Lower lobe of right lung (tissue), 2 donors: ENCODE data around the gene FASN. TPM values are rescaled to one million over a fixed set of nuclear protein-coding genes. Genes with fewer than 3 reads are reported as not detected.

Experiments
- ATAC-seq, 2 donors: fragments of 200-7000 bp; cut with Tn5 transposase; one replicate each; pipeline ENCODE4 v1.9.1; 2020 to 2022; ENCODE audit warnings: mild to moderate bottlenecking in 2 of 2, moderate library complexity in 2 of 2
- DNase-seq: peaks from one replicate; pipeline ENCODE4 v3.0.0-alpha.2; 2020
- H3K27ac ChIP-seq: fragments of 200-600 bp; one replicate; pipeline ENCODE4 v1.8.0; 2022
- H3K27me3 ChIP-seq: fragments of 200-600 bp; one replicate; pipeline ENCODE4 v1.8.0; 2022; ENCODE audit warnings: low read depth
- H3K36me3 ChIP-seq: fragments of 200-600 bp; one replicate; pipeline ENCODE4 v1.8.0; 2022; ENCODE audit warnings: mild to moderate bottlenecking
- H3K4me1 ChIP-seq: fragments of 200-600 bp; one replicate; pipeline ENCODE4 v1.8.0; 2022
- H3K4me3 ChIP-seq: fragments of 200-600 bp; one replicate; pipeline ENCODE4 v1.8.0; 2022; ENCODE audit warnings: mild to moderate bottlenecking
- H3K9me3 ChIP-seq: fragments of 200-600 bp; one replicate; pipeline ENCODE4 v1.8.0; 2022
- CTCF ChIP-seq: fragments of 200-600 bp; IDR thresholded peaks from one replicate; pipeline ENCODE4 v1.8.0; 2022; ENCODE audit warnings: antibody characterized with exemption, mild to moderate bottlenecking
- intact Hi-C: fragments of 100-400 bp; cut with DNase I; formaldehyde crosslinking; loops from one replicate; pipeline ENCODE4 v1.11.0; 2022
- total RNA-seq: library from RNA; stranded (reverse); fragmentation: NEBNext Ultra II Directional; extraction: Animal tissue kit (Norgen Biotek cat#: 25700); gene quantifications from one replicate; pipeline ENCODE4 v1.2.1, GENCODE V29; 2021
- donor health status: DM: no; HTN: yes; CAD: no; lungs with severe emphysema.

FASN gene
- total RNA-seq, 1 donor from 2014 or later: 302 TPM

- no peak for TF ChIP-seq CTCF
- no peak for ATAC-seq
Measured at GRCh38 chr17:82083533-82084359, 14.3 kb downstream of the FASN start.

GRCh38 chr17:82083009-82083408, 15.0 kb downstream of the FASN start:
- no peak overlapping the region for H3K27ac ChIP-seq
- H3K36me3 ChIP-seq: peaks cover 96% of the 10 kb centered on the region
- no peaks in the 10 kb centered on the region for H3K4me1 ChIP-seq
- no peak overlapping the region for H3K4me3 ChIP-seq
- H3K9me3 ChIP-seq: no peaks in the 10 kb centered on the region
- H3K27me3 ChIP-seq: no peaks in the 10 kb centered on the region
- intact Hi-C loops: no loop called here
- no peak for TF ChIP-seq CTCF
- no peak for ATAC-seq
- no peak for DNase-seq

More at GRCh38 chr17:82083533-82084359, 14.3 kb downstream of the FASN start:
- Histone ChIP-seq H3K9me3 (no peaks in the 10 kb centered on the region), H3K4me1 (no peaks in the 10 kb centered on the region), H3K36me3 (peaks cover 100% of the 10 kb centered on the region), H3K4me3 (no peak overlapping the region), H3K27ac (no peak overlapping the region), H3K27me3 (no peaks in the 10 kb centered on the region)
- no peak for DNase-seq
- intact Hi-C loops: no loop called here

GRCh38 chr17:82082456-82082855, 15.6 kb downstream of the FASN start:
- Histone ChIP-seq H3K9me3 (no peaks in the 10 kb centered on the region), H3K4me1 (no peaks in the 10 kb centered on the region), H3K4me3 (no peak overlapping the region), H3K36me3 (peaks cover 91% of the 10 kb centered on the region), H3K27ac (no peak overlapping the region), H3K27me3 (no peaks in the 10 kb centered on the region)
- TF ChIP-seq CTCF: no peak
- DNase-seq: no peak
- intact Hi-C loops: no loop called here
- no peak for ATAC-seq

- peaks cover 86% of the 10 kb centered on the region for H3K36me3 ChIP-seq
- no peak for TF ChIP-seq CTCF
Measured at GRCh38 chr17:82081966-82082365, 16.1 kb downstream of the FASN start.

GRCh38 chr17:82081546-82081945, 16.5 kb downstream of the FASN start:
- no peaks in the 10 kb centered on the region for H3K27me3 ChIP-seq
- no peak for TF ChIP-seq CTCF
- DNase-seq: no peak
- intact Hi-C loops: no loop called here
- no peak for ATAC-seq
- peaks cover 82% of the 10 kb centered on the region for H3K36me3 ChIP-seq
- no peaks in the 10 kb centered on the region for H3K4me1 ChIP-seq
- H3K4me3 ChIP-seq: no peak overlapping the region
- no peaks in the 10 kb centered on the region for H3K9me3 ChIP-seq
- no peak overlapping the region for H3K27ac ChIP-seq

More at GRCh38 chr17:82081966-82082365, 16.1 kb downstream of the FASN start:
- Histone ChIP-seq H3K27ac (no peak overlapping the region), H3K4me3 (no peak overlapping the region), H3K27me3 (no peaks in the 10 kb centered on the region), H3K9me3 (no peaks in the 10 kb centered on the region), H3K4me1 (no peaks in the 10 kb centered on the region)
- no peak for DNase-seq
- no peak for ATAC-seq
- intact Hi-C loops: no loop called here
